Activated gamma-delta T cell treated with Interleukin-2 at 50 U/mL for 16 hours (primary cell): ENCODE measurements around the gene CASP2.

Experiments
- DNase-seq: peaks from one replicate; pipeline ENCODE4 v3.0.0-alpha.2; 2020

The CASP2 gene

DNA sequence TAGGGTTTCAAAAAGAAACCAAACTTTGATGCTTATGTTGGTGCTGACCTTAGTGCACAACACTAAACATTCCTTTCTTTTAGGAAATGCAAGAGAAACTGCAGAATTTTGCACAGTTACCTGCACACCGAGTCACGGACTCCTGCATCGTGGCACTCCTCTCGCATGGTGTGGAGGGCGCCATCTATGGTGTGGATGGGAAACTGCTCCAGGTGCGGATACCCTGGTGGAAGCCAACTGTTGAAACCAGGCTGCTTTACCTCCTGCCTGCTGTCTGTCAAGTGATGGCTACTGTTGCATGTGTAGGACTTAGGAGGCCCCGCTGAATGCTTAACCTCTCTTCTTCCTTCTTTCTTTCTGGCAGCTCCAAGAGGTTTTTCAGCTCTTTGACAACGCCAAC lies 11.7 kb downstream of the CASP2 start:
- peak; percentile 63 for DNase-seq

DNA sequence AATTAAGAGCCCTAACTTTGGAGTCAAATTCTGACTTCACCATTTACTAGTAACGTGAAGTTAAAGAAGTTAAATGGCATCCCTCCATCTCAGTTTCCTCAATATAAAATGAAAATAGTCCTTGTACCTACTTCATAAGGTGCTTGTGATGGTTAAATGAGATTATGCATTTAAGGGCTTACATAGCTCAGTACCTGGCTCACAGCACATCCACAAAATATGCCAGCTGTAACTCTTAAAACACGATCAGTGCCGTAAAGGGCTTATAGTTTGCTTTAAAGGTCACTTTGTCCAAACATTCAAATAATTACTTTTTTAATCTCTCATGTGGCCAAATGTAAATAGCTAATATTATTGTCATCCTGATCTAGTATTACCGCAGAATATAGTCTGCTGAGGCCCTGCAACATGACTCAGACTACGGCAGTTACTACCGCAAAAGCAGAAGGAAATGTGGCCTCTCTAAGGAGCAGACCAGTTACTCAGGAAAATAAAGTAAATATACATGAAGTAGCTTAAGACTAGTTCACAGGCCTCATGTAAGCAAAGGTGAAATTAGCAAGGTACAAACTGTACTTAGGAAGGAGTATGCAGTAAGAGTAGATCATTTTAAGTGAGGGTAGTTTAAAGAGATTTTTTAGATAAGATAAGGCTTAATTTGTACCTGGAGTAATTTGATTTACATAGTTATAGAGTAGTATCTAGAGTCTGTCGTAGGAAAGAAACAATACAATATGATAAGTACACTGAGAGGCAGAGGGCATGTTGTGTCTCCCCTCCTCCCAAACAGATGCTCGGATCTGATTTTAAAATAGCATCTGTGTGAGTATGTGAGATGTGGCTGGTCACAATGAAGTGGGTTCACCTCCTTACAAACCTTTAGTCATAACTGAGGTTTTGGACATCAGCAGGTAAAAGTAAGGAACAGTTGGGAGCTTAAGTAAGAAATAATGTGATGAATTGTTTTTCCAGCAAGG lies 13.1 kb downstream of the CASP2 start:
- no peak for DNase-seq

DNA sequence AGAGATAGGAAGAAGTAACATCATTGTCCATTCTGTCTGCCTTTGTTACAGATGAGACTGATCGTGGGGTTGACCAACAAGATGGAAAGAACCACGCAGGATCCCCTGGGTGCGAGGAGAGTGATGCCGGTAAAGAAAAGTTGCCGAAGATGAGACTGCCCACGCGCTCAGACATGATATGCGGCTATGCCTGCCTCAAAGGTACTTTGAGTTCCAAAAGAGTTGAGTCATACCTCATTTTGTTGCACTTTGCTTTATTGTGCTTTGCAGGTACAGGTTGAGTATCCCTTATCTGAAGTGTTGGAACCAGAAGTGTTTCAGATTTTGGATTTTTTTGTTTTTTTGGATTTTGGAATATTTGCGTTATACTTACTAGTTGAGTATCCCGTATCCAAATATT lies 15.6 kb downstream of the CASP2 start:
- no peak for DNase-seq

GRCh38 chr7:143304938-143305337 lies 16.8 kb downstream of the CASP2 start:
- DNase-seq: no peak

DNA sequence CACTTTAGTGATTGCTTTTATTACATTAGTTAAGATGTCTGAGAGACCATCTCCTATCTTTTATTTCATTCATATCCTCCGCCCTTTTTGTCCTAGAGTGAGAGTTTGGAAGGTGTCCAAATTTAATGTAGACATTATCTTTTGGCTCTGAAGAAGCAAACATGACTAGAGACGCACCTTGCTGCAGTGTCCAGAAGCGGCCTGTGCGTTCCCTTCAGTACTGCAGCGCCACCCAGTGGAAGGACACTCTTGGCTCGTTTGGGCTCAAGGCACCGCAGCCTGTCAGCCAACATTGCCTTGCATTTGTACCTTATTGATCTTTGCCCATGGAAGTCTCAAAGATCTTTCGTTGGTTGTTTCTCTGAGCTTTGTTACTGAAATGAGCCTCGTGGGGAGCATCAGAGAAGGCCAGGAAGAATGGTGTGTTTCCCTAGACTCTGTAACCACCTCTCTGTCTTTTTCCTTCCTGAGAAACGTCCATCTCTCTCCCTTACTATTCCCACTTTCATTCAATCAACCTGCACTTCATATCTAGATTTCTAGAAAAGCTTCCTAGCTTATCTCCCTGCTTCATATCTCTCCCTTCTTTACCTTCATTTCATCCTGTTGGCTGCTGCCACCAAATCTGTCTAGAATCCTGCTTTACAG lies 17.4 kb downstream of the CASP2 start:
- peak; percentile 69 for DNase-seq

DNA sequence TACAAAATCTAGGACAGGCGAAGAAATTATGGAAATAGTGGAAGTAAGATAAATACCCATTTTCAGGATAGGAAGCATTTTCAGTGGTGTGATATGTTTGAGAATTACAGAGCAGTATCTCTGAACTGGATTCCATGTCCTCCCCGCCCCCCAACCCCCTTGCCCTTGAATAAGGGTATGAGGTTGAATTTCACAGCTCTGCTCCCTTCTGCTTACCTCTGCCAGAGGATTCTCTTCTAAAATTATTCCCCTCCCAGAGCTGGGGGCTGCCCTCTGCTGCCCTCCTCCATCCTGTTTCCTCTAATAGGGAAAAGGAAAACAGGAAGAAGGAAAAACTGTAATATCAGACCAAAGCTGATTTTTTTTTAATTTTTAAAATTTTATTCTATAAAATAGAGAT lies 20.5 kb downstream of the CASP2 start:
- DNase-seq: no peak

DNA sequence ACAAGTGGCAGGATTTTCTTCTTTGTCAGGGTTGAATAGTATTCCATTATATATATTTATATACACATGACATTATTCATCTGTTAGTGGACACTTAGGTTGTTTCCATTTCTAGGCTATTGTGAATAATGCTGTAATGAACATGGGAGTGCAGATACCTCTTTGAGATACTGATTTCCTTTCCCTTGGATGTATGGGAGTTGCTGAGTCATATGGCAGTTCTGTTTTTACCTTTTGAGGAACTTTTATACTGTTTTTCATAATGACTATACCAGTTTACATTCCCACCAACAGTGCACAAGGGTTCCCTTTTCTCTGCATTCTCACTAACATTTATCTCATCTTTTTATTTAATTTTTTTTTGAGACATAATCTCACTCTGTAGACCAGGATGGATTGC lies 26.0 kb downstream of the CASP2 start:
- no peak for DNase-seq

GRCh38 chr7:143315776-143316175 lies 27.6 kb downstream of the CASP2 start, which contains the start of gene CLCN1:
Gene CLCN1, plus strand, starts transcription at chr7:143316111. Its CDS starts 102 bp downstream, at chr7:143316213.
- DNase-seq: no peak

DNA sequence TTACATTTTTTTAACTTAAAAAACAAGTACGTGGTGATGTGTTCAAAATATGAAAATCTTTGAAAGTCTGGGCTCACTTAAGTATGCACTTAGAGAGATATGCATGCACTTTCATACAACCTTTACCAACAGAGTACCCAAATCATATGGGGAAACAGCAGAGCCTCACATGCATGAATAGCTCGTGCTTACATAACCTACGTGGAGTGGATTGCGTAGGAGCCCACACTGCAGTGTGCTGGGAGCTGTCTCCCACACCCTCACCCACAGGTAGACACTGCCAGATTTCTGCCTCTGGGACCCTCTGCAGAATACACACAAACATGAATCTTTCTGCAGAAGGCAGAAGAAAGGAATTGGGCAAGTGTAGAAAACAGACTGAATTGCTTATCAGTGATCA lies 28.3 kb downstream of the CASP2 start:
- DNase-seq: no peak

DNA sequence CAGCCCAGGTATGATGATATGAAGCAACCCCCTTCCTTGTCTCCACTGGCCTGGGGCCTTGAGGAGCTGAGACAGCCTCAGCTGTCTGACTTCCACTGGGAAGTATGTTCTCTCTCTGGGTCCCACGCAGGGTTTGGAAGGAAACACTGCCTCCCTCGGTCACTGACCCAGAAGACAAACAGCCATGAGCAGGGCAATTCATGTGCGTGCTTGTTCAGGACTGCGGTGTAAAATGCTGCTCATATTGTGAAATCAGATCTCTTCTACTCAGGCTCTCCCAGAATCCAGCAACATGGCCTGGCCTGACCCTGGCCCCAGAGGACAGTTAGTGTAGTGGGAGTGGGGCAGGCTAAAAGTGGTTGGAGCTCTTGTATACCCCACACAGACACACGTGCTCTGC lies 30.5 kb downstream of the CASP2 start:
- DNase-seq: no peak

DNA sequence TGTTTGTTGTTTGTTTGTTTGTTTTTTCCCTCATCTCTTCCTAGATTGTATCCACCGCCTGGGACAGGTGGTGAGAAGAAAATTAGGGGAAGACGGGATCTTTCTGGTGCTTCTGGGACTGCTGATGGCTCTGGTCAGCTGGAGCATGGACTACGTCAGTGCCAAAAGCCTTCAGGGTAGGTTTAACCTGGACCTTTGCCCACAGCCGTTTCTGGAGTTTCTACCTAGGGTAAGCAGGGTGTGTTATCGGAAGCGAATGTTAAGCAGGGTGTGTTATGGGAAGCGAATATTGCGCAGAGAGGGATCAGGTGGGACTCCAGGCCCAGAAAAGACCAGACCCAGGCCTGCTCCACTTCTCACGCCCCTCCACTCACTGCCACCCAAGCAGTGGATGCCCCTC lies 32.5 kb downstream of the CASP2 start:
- no peak for DNase-seq

- DNase-seq: no peak
Measured at GRCh38 chr7:143321242-143321641, 33.1 kb downstream of the CASP2 start.

GRCh38 chr7:143321734-143322133 lies 33.6 kb downstream of the CASP2 start:
- DNase-seq: no peak

GRCh38 chr7:143322760-143323633 lies 34.8 kb downstream of the CASP2 start:
- DNase-seq: no peak

DNA sequence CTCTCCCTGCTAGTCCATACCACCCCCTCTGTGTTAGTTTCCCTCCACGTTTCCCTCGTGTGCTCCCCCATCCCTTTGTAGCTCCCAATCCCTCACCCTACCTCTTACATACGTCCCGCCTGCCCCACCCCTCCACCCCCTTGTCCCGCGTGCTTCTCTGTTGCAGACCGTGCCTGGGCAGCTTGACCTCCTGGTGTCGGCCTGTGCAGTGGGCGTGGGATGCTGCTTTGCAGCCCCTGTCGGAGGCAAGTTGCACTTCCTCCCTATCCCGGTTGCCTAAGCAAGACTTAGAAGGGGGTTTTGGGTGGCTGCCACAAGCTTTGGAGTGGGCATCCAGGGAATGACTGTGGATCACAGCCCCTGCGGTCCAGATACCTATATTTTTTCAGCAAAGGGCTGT lies 35.5 kb downstream of the CASP2 start:
- DNase-seq: no peak

DNA sequence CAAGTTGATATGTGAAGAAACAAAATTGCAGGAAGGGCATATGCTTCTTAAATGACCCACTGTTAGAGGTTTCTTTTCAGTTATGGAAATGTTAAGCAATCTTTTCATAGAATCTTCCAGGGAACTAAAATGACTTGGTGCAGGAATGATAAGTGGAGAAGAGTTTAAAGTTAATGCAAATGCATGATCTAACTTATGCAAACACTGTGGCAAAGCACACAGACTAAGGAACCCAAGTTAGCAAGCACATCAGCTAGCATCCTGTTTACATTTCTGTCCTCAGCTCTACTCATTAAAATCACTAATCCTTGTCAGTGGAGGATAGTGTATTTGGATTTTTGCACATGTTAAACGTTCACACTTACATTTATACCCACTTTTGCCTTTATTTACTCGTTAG lies 37.1 kb downstream of the CASP2 start:
- DNase-seq: no peak

DNA sequence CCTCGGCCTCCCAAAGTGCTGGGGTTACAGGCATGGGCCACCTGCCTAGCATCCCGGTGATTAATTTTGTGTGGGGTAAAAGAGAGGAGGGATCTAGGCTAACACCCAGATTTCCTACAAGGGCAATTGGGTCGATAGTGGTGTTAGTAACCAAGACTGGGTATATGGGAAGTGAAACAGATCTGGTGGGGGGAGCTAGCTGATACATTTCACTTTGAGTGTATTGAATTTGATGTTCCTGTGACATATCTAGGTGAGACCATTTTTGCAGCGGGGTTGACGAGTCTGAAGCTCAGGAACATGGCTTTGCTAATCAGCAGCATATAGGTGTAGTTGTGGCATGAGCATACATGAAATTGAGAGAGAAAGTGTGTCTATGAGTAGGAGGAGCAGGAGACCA lies 39.8 kb downstream of the CASP2 start:
- no peak for DNase-seq

DNA sequence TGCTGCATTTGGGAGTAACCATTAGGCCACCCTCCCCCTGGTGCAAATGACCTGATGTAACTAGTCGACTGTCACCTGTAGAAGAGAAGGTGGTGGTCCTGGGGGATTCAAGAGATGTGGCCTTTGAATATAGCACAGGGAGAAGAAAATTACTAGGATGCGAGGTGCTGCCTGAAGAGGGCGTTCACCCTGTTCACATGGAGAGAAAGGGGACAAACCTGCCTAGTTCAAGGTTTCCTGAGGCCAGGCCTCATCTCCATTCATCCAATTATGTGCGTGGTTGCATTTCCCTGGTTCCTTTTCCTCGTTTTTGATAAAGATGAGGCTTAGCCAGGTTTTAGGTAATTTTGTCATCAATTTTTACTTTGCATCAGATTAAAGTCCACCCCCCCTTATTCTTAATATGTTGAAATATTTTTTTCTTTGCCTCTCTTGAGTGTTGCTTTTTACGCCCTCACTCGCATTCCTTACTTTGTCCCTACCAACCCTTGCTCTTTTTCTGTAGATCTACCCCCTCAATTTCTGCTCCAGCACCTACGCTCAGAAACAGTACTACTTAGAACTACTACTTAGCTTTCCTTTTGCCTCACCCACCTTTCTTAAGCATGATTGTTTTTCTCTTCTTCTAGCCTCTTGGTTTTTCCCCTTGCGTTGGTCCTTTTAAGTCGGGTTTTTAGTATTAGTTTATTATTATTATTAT lies 41.5 kb downstream of the CASP2 start:
- DNase-seq: no peak

GRCh38 chr7:143331179-143331801 lies 43.1 kb downstream of the CASP2 start:
- DNase-seq: no peak

GRCh38 chr7:143334244-143334643 lies 46.1 kb downstream of the CASP2 start:
- no peak for DNase-seq

DNA sequence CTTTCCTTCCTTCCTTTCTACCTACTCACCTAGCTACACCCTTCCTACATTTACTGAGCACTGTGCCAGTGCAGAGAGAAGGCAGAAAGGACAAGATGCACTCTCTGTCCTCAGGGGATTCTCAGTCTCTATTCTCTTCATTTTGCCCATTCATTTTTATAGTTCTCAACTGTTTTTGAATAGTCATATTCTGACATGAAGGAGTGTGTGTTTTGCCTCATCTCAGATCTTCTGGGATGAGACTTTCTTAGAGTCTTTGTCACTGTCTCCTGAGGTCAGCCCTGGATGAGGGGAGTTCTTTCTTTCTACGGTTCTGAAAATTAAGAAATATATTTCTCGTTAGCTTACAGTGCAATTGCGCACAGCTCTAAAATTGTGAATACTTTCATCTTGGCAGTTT lies 49.1 kb downstream of the CASP2 start:
- DNase-seq: no peak

DNA sequence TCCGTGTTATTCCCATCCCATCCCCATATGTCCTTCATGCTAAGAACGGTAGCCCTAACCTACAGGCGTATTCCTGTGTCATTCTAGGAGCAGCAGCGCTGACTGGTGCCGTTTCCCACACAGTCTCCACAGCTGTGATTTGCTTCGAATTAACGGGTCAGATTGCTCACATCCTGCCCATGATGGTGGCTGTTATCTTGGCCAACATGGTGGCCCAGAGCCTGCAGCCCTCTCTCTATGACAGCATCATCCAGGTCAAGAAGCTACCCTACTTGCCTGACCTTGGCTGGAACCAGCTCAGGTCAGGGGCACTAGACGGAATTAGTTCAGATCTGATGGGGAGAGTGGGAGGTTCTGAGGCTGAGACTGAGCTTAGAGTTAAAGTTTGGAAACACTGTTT lies 53.7 kb downstream of the CASP2 start:
- no peak for DNase-seq
